Fibroblast of the conjunctiva (primary cell): Measurements from ENCODE around the gene SLC24A4.
"Not testable (repeated sequence)": the region's sequence is repeated elsewhere in the genome, so short reads cannot be mapped to it uniquely, and the experiment has no call there.

ENCODE experiments used
- DNase-seq: peaks from one replicate; pipeline ENCODE4 v3.0.0-alpha.2; 2010; ENCODE audit warnings: low read depth

Gene SLC24A4

DNA sequence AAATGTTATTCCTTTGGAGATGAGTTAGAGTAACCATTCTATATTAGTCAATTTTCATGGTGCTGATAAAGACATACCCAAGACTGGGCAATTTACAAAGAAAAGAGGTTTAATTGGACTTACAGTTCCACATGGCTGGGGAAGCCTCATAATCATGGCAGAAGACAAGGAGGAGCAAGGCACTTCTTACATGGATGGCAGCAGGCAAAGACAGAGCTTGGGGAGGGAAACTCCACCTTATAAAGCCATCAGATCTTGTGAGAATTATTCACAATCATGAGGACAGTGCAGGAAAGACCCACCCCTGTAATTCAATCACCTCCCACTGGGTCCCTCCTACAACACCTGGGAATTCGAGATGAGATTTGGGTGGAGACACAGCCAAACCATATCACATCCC, 79.5 kb downstream of the SLC24A4 start:
- not testable (repeated sequence) for DNase-seq

DNA sequence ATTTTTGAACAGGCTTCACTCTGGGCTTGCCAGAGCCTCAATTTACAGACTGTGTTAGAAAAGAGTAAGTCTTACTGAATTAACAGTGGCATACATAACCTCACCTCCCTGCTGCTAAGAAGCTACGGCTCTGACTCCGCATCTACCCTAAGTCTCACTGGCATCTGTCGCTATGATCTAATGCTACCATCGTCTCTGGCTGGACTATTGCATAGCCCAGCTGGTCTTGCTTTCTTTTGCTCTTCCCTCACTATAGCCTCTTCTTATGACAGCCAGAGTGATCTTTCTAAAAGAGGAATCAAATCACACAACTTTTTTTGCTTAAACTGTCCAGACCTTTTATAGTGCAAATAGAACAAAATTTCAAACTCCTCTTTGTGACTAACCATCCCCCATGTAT, 81.1 kb downstream of the SLC24A4 start:
- no peak for DNase-seq

DNA sequence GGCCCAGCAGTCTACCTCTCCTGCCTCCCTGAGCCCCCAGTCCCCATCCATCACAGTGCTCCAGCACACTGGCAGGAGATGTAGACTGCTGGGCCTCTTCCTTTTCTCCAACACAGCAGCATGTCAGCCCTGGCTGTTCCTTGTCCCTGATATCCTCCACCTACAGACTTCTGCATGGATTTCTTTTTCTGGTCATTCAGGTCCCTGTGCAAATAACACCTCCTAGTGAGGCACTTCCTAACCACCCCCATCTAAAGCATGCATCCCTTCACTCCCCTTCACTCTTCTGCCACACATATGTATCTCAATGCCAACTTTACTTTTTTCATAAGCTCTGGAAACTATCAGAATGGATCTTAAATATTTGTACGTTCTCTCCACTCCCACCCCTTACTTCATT, 81.5 kb downstream of the SLC24A4 start:
- no peak for DNase-seq

DNA sequence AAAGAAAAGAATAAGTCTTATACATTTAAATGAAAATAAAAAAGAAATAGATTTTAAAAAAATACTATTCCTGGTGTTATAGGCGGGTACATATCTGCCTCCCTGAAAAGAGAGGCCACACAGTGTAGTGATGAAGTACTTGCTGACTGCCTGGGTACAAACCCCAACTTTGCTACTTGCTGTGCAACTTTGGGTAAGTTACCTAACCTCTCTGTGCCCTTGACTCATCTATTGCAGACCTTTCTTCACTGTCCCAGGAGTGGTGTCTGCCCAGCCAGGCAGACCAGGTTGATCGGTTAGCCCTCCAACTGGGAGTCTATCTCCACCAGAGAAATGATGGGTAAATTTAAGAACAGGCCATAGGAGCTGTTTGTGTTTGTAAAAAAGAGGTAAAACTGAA, 82.0 kb downstream of the SLC24A4 start:
- no peak for DNase-seq

DNA sequence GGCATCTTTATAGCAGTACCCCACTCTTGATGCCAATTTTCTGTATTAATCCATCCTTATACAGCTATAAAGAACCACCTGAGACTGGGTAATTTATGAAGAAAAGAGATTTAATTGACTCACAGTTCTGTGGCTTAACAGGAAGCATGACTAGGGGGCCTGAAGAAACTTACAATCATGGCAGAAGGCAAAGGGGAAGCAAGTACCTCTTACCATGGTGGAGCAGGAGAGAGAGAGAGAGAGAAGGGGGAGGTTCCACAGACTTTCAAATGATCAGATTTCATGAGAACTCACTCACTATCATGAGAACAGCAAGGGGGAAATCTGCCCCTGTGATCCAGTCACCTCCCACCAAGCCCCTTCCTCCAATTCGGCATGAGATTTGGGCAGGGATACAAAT, 84.4 kb downstream of the SLC24A4 start:
- DNase-seq, result no peak

DNA sequence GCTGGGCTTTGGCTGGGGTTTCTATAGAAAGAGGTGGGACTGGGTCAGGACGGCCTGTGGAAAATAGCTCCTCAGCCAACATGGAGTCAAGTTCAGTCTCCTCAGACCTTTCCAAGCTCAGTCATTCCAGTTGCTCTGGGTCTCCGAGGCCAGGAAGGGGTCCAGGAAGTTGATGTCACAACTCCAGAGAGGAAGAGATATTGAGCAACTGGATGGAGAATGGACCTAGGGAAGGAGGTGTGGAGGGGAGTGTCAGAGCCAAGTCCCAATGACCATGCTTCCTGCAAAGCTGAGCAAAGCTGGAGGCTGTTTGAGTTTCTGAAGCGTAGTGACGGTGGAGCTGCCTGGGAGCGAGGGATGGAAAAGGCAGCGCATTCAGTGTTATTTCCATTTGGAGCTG, 86.1 kb downstream of the SLC24A4 start:
- no peak for DNase-seq

DNA sequence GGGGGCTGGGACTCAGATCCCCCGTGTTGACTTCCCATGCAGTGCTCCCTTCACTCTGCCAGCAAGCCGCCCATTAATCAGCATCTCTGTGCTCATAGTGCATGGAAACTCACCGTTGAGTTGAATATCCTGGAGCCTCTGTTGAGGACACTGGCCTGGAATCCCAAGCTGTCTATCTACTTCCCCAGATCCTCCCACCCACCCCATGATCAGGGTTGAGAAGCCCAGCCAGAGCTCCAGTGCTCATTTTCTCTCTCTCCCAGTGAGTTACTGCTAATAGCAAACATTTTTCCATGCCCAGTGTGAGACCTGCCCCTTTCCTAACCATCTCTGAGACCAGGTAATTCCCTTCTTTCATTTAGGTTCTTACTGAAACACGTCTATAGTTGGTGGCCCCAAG, 88.2 kb downstream of the SLC24A4 start:
- DNase-seq, result no peak

DNA sequence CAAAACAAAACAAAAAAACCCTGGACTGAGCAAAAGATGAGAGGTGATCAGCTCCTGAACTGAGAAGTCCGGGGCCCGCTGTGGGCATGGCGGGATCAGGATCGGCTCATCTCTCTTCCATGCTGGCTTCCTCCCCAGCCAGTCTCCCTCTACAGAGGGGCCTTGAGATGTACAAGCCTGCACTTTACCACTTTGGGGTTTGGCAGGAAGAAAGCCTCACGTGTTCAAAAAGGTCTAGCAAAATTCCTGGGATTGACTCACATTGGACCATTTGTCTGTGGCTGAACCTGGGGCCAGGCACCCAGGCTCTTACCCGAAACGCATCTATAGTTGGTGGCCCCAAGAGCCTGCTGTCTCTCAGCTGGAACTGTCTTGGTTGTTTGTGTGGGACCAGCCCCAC, 89.0 kb downstream of the SLC24A4 start:
- DNase-seq, result no peak

DNA sequence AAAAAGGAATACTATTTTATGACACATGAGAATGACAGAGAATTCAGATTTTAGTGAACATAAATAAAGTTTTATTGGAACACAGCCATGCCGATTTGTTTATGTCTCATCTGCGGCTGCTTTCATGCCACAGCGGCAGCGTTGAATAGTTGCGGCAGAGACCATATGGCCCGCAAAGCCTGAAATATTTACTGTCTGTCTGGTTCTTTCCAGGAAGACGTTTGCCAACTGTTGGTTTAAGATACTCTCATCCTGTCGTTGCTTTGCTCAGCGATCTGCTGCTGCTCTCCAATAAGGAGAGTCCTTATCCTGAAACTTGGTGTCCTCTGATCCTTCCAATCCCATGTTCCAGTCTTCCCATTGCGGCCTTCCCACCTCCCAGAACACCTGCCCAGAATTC, 89.9 kb downstream of the SLC24A4 start:
- no peak for DNase-seq

DNA sequence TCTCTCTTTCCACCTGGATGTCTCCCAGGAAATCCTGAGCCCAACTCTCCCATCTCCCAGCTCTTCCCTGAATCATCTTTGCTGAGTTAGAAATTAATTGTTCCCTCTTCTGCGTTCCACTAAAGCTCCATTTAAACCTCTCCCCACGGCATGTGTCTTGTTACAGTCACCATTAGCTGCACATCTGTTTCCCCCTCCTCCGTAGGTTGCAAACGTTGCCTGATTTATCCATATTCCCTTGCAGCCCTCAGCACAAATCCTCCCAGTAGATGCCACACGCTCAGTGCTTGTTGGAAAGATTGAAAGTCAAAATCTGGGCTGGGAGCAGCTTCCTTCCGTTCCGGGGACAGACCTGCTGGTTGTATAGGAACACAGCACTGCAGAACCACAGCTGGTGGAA, 90.4 kb downstream of the SLC24A4 start:
- no peak for DNase-seq

DNA sequence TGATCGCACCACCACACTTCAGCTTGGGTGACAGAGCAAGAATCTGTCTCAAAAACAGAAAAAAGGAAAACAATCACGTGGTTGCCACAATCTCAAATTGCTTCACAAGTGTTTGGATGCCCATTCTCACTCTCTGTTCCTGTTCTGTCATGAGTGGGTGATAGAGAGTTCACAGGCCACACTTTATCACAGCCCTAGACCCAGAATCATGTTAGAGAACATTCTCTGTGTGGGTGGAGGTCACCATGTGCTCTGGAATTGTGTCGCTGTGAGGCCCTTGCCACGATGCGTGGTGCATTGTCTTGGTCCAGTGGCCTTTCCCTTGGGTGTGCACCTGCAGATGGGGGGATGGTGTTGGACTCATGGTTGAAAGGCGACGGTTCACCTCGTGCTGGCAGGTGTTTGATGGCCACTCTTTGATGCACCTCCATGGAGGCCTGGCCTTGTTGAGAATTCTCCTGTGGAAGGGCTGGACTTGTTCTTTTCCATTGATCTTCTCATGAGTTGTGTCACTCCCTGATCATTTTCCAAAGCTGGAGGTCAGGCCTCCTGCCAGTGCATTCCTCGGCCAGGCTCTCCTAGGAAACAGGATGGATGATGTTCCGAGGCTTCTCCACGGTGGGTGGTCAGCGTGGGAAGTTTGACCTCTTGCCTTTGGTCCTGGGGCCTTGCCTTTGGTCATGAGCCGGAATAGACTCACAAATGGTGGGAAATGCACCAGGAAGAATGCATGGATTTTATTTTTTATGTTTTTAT, 91.9 kb downstream of the SLC24A4 start:
- no peak for DNase-seq

DNA sequence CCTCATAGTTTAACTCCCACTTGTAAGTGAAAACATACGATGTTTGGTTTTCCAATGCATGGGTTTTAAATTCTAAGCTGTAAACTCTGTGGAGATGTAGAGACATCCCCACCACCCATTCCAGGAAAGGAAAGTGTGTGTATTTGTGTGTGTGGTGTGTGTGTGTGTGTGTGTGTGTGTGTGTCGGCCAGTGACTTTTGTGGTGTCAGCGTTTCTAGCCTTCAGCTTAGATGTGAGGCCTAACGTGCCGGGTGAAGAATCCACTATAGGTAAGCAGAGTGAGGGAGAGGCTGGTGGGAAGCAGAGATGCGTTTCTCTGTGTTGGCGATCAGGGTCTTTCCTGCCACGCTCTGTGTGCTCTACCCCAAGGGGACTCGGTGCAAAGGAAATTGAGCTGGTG, 93.0 kb downstream of the SLC24A4 start:
- no peak for DNase-seq

DNA sequence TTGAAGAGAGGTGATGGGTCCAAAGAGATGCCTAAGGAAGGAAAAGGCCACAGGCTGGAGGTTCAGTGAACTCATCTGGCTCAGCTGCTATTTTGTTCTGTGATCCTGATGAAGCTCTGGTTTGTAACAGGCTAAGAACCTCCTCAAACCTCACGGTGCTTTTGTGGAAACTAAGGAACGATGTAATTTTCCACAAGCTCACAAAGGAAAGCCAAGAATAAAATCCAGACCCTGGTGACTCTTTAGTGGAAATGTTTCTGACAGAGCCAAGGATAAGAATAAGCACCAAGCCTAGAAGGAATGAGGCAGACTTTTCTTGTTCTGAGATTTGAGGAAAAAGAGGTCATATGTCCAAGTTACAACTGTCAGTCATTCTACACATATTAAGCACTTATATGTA, 93.6 kb downstream of the SLC24A4 start:
- no peak for DNase-seq

DNA sequence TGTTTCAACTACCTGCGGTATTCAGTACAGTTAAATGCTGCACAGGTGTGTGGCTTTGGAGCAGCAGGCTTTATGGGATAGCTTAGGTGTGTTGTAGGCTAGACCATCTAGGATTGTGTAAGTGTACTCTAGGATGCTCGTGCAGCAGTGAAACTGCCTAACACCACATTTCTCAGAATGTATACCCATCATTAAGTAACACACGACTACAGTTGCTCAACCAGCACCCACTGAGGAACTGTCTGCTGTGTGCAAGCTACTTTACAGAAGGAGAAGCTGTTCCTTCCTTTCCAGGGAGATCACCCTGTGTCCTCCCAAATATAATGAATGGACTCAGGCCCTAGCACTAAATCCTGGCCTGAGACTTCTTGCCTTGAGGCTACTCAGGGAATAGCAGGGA, 94.8 kb downstream of the SLC24A4 start:
- no peak for DNase-seq

DNA sequence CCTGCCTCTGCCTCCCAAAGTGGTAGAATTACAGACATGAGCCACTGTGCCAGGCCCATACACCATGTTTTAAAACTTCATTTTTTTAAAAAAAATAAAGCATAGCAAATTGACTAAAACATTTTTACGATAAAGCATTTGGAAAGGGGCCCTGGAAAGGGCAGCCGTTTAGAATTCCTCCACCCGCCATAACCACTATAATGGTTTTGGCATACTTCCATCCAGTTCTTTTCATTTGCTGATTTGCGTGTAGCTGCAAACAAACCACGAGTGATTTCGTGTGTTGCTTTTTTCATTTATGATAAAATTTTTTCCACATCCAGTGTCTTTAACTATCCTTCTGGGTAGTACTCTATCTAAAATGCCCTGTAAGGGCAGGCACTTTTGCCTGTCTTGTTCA, 98.8 kb downstream of the SLC24A4 start:
- DNase-seq, result no peak

DNA sequence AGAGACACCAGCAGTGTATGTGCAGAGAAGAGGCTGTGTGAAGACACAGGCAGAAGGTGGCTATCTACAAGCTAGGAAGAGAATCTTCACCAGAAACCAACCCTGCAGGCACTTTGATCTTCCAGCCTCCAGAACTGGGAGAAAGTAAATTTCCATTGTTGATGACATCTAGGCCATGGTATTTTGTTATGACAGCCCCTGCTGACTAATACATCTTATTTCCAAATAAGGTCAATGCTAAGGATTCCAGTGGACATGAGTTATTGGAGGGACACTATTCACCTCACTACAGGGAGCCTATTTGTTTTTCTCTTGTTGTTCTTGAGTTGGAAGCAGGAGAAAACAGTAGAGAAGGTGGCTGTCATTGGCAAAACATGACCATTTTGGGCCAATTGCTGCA, 102.1 kb downstream of the SLC24A4 start:
- no peak for DNase-seq

DNA sequence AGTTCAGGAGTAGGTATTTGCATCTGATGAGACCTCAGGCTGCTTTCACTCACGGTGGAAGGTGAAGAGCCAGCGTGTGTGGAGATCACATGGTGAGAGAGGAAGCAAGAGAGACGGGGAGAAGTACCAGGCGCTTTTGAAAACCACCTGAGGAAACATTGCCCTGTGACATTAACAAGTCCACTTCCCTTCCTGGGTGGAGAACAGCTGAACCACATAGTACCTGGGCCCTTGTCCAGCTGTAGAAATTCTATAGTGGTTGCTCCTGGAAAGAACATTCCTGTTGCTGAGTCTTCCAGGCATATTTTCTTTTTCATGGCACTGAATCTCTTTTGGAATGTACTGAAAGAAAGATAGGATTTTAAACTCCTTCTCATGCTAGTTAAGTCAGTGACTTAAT, 103.3 kb downstream of the SLC24A4 start:
- no peak for DNase-seq

DNA sequence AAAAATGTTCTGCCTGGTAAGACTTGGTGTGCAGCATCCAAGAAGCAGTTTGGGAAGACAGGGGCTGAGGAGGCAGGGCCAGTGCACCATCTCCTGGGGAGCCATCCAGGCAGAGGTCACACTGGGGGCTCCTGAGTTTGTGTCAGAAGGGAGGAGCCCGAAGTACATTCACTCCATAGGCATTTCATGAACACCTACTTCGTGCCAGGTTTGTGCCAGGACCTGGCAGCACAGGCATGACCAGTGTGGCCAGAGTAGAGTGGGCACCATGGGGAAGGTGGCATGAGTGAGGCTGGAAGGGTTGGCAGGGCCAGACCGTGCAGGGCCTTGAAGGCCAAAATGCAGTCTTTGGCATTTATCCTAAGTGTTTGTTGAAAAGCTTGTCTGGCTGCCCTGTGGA, 104.1 kb downstream of the SLC24A4 start:
- no peak for DNase-seq

DNA sequence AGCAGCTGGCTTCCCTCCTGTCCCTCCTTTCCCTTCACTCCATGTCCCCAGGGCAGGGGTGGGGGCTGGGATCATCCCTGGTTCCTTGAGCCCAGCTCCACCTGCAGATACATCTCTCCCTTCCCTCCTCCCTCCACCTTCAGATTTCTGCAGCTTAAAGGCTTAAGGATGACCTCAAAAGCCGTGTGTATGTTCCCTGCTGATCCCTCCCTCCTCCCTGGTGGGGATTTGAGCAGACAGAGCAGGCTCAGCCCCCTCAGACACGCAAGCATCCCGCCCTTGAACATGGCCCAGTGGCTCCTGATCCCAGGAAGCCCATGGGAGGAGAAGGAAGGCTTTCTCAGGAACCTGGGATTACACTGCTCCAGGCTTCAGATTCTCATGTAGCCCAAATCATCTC, 107.7 kb downstream of the SLC24A4 start:
- DNase-seq, result no peak

DNA sequence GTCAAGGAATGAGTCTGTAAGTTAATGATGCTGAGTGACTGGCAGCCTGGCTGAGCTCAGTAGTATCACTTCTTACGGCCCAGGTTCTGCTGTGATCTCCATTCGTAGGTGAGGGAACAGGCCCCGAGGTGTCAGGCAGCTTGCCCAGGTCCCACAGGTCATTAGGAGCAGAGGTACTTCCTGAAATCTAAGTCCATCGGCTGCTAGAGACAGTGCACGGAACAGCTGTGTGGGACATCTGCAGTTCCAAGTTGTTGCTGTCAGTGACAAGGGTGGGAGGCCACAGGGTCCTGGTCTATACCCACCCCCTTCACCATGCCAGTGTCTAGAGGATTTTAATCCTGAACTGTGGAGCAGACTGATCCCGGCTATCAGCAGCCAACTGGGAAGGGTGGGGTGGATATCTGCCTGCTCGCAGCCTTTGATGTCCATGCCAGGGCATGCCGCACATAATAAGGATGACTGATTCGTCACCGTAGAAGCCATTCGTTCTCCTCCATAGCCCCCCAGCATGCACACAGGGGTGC, 108.3 kb downstream of the SLC24A4 start:
- no peak for DNase-seq

DNA sequence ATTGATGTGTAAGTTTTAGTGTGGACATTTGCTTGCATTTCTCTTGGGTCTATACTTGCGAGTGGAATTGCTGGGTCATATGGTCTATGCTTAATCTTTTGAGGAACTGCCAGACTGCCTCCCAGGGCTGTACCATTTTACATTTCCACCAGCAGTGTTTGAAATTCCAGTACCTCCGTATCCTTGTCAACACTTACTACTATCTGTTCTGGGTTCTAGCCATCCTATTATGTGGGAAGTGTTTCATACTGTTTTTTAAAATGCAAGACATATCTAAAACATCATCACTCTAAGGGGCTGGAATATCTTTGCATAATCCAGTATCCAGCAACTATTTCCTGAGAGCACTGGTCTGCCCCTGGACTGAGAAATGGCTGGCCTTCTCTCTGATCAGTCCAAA, 110.4 kb downstream of the SLC24A4 start:
- DNase-seq, result no peak

DNA sequence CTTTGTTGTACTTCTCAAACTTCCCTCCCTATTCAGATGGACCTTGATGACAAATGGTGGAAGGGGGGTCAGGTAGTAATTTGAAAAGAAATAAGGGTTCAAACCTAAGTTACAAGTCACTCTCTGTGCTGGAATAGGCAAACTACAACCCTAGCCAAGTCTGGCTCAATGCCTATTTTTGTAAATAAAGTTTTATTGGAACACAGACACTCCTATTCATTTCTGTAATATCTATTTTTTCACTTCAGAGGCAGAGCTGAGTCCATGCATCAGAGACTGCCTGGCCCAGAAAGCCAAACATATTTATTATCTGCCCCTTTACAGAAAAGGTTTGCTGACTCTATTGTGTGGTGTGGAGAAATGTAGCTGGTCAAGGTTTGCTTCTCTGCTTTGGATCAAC, 112.2 kb downstream of the SLC24A4 start:
- DNase-seq, result no peak

DNA sequence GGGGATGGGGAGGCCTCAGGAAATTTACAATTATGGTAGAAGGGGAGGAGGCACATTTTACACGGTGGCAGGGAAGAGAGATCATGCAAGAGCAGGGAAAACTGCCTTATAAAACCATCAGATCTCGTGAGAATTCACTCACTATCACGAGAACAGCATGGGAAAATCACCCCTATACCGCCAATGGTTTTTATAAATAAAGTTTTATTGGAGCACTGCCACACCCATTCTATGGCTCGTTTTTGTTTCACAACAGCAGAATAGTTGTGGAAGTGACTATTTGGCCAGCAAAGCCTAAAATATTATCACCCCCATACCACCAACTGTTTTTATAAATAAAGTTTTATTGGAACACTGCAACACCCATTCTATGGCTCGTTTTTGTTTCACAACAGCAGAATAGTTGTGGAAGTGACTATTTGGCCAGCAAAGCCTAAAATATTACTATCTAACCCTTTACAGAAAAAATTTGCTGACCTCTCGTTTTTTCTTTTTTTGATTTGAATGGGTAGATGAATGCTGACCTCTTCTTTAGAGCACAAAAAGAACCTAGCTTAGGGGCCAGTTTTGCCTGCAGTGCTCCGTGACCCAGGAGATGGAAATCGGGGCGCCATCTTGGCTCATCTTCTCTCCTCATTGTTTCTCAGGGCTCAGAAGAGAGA, 113.3 kb downstream of the SLC24A4 start:
- DNase-seq, result no peak

DNA sequence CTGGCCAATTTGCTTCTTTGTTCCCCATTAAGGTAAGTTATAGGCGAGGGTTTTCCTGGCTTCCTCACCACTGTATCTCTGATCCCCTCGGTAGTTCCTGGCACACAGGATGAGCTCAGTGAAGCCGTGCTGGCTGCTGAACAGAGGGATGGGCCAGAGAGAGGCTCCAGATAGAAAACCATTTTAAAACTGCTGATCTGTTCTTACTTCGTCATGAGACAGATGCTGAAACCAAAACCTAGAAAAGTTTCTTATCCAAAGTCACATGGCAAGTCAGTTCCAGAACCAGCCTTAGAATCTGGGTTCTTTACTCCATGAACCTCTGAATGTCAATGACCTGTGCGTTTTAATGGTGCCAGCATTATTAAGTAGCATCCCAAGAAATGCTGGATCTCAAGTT, 114.3 kb downstream of the SLC24A4 start:
- no peak for DNase-seq
